ENCODE results near the gene TMPO. TPM values are rescaled to one million over a fixed set of nuclear protein-coding genes. Genes with fewer than 3 reads are reported as not detected.
"Not testable (repeated sequence)": the region's sequence is repeated elsewhere in the genome, so short reads cannot be mapped to it uniquely, and the experiment has no call there.

TMPO gene
- total RNA-seq, 1 experiment from 2014 or later, result 294 TPM

DNA sequence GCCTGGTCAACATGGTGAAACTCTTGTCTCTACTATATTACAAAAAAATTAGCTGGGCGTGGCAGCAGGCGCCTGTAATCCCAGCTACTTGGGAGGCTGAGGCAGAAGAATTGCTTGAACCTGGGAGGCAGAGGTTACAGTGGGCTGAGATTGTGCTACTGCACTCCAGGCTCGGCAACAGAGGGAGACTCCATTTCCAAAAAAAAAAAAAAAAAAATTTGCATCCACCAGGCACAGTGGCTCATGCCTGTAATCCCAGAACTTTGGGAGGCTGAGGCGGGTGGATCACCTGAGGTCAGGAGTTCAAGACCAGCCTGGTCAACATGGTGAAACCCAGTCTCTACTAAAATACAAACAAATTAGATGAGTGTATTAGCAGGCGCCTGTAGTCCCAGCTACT lies 3.6 kb upstream of the TMPO start:
- not testable (repeated sequence) for DNase-seq (ENCODE audit: low read depth)

DNA sequence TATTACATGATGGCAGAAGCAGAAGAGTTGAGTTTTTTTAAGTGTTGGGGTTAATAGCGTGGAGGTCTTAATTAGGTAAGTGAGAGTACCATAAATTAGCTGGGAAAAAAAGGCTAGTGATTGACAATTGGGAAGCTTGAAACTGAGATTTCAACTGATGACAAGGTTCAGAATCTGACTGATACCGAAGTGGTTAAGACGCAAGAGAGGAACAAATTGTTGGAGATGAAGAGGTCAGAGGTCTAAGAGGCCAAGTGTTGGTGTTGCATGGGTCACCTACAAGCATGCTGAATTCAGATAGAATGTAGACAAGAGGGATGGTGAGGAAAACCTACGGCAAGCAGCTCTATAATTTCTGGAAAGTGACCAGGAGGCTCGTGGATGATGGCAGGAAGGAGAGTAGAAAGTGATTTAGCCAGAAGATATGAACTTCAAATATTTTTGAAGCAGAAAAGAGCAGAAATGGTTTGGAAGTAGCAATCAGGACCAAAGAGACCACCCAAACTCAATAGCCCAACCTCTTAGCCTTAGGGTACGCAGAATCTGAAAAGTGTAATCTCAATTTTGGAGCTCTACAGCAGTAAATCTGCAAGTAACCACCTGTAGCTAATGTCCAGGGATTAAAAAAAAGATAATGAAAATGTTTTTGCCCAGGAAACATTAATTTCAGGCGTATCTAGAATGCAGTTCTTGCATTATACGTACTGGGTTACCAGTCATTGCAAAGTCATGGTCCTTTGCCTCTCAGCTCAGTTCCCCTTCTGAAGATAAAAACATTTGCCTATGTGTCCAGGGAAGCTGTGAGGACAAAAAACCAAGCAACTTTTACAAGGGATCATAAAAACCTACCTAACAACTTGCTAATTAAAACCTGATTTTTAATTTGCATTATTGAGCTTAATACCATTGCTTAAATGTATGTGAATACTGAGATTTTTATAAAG lies 1.7 kb upstream of the TMPO start:
- no peak for DNase-seq (ENCODE audit: low read depth)

GRCh38 chr12:98514982-98515286 lies 456 bp upstream of the TMPO start:
- DNase-seq (ENCODE audit: low read depth), result no peak

DNA sequence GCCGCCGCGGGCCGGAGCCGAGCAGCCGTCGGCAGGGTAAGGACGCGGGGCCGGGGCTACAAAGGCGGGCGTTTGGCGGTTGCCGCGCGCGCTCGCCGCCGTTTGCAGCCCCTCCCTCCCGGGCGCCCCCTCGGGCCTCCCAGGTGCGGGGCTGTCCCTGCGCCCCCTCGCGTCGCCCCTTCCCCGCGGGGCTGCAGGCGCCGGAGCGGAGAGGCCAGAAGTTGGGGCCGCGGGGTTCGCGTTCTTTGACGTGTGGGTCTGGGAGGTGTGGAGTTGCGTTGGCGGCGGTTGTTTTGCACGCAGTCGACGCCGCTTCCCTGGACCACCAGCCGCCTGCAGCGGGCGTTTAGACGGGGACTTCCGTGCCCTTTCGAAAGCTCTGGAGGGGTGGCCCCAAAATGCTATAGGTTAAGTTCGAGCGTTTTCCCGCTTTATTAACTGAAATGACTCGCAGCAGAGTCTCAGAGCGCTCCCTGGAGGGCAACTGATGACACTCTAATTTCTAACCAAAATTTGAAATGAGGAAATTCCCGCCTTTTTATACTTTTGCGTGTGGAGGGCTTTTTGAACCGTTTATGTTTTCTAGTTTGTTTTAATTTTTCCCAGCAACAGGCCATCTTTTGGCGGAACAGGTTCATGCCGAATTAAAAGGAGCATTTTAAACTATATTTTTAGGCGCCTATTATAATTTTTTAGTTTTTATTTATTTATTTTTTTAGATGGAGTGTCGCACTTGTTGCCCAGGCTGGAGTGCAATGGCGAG lies 902 bp downstream of the TMPO start:
- peak; percentile 86 for DNase-seq (ENCODE audit: low read depth)

DNA sequence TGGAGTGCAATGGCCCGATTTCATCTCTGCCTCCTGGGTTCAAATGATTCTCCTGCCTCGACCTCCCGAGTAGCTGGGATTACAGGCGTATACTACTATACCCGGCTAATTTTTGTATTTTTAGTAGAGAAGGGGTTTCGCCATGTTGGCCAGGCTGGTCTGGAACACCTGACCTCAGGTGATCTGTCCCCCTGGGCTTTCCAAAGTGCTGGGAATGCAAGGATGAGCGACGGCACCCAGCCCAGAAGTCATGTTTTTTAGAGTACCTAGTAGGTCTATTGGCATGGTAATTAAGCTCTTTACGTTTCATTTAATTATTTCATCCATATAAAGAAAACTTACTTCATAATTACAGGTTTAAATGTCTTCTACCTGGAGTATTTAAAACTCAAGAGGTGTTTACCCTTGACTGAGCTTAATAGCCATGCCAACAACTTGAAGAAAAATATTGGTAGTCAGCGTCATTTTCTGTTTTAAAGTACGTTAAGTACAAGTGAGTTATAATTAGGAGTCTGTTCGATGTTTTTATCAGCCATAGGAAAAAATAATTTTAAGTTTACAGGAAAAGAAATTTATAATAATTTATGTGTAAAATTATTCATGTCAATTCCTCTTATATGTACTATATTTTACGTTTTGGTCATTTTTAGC lies 4.0 kb downstream of the TMPO start:
- DNase-seq (ENCODE audit: low read depth), result no peak

GRCh38 chr12:98530068-98530467 lies 14.7 kb downstream of the TMPO start:
- DNase-seq (ENCODE audit: low read depth), result no peak

GRCh38 chr12:98532687-98533304 lies 17.4 kb downstream of the TMPO start:
- peak; percentile 18 for DNase-seq (ENCODE audit: low read depth)

- DNase-seq (ENCODE audit: low read depth), result no peak
Measured at GRCh38 chr12:98533723-98534251, 18.4 kb downstream of the TMPO start.

- DNase-seq (ENCODE audit: low read depth), result no peak
Measured at GRCh38 chr12:98538031-98538430, 22.6 kb downstream of the TMPO start.

- no peak for DNase-seq (ENCODE audit: low read depth)
Measured at GRCh38 chr12:98543701-98544100, 28.3 kb downstream of the TMPO start.

- DNase-seq (ENCODE audit: low read depth), result no peak
Measured at GRCh38 chr12:98544751-98545150, 29.4 kb downstream of the TMPO start.

- DNase-seq (ENCODE audit: low read depth), result no peak
Measured at GRCh38 chr12:98549371-98550110, 34.2 kb downstream of the TMPO start.

DNA sequence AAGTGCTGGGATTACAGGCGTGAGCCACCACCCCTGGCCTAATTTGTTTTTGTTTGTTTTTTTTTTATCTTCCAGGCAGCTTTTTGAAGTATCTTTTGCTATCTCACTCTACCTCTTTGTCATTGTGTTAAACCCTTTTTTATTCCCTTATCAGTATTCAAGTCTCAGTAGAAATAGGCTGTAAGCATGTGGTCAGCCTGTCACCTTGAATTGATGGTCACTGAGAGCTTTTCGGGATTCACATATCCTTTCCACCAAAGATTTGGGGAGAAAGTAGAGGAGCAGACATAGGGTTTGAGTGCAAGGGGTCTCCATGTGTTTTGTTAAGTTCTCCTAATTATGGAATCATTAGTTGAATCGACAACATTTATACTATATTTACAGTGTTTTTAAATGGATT lies 36.4 kb downstream of the TMPO start:
- DNase-seq (ENCODE audit: low read depth), result no peak

GRCh38 chr12:98558097-98558496 lies 42.7 kb downstream of the TMPO start:
- DNase-seq (ENCODE audit: low read depth), result not testable (repeated sequence)

GRCh38 chr12:98559666-98560065 lies 44.3 kb downstream of the TMPO start:
- DNase-seq (ENCODE audit: low read depth), result no peak

GRCh38 chr12:98561846-98562245 lies 46.5 kb downstream of the TMPO start:
- no peak for DNase-seq (ENCODE audit: low read depth)

GRCh38 chr12:98572010-98572409 lies 56.6 kb downstream of the TMPO start:
- no peak for DNase-seq (ENCODE audit: low read depth)

DNA sequence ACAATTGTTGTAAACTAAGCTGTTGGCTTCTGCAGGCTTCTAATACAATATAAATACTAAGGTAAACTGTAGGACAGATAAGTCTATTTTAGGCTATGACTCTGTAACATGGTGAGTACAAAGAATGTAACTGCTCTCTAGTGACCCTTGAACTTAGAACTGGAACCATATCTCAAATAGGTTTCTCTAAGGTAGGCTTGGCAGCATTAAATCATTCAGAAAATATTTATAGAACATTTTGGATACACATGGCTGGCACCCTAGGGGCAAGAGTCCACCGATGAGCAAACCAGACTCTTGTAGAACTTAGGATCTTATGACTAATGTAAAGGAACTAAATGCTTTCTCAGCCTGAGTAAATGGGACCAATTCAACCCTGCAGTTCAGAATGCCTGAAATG lies 58.7 kb downstream of the TMPO start:
- no peak for DNase-seq (ENCODE audit: low read depth)

GRCh38 chr12:98575013-98575412 lies 59.6 kb downstream of the TMPO start:
- no peak for DNase-seq (ENCODE audit: low read depth)

DNA sequence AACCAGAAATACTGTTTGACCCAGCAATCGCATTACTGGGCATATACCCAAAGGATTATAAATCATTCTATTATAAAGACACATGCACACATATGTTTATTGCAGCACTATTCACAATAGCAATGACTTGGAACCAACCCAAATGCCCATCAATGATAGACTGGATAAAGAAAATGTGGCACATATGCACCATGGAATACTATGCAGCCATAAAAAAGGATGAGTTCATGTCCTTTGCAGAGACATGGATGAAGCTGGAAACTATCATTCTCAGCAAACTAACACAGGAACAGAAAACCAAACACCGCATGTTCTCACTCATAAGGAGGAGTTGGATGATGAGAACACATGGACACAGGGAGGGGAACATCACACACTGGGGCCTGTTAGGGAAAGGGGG lies 61.4 kb downstream of the TMPO start:
- not testable (repeated sequence) for DNase-seq (ENCODE audit: low read depth)

DNA sequence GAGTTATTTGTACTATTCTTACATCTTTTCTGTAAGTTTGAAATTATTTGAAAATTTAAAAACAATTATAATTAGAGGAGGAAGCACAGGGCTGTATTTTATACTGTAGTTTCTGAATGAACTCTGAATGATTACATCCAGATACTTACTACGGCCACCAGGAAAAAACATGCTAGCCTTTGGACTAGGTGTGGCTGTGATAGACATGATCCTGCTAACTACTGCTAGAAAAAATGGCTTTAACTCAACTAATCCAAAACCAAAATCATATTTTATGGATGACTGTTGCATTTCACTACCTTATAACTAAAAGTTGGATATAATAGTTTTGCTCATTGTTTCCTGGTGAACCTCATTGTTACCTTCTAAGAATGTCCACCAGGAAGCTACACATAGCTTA lies 63.0 kb downstream of the TMPO start:
- DNase-seq (ENCODE audit: low read depth), result no peak
